BJ (cell line): ENCODE measurements around the gene ISG15. TPM values are rescaled to one million over a fixed set of nuclear protein-coding genes. Genes with fewer than 3 reads are reported as not detected.

ENCODE experiments used
- CTCF ChIA-PET: fragments of 350-600 bp; formaldehyde crosslinking; extraction: SDS; loops from one replicate; lab custom pipeline; 2021; ENCODE audit warnings: antibody characterized with exemption, inconsistent platforms; lab: Yijun Ruan, JAX
- POLR2A ChIA-PET: fragments of 300-600 bp; sonication (Branson Sonifier 250); formaldehyde crosslinking; extraction: SDS; loops from one replicate; lab custom pipeline; 2021; ENCODE audit warnings: antibody characterized with exemption; lab: Charles Lee
- DNase-seq: peaks from one replicate; pipeline ENCODE4 v3.0.0-alpha.2; 2011; ENCODE audit warnings: low read depth
- H3K27me3 ChIP-seq: 2 replicates; pipeline ENCODE4 v1.6.0; 2011; ENCODE audit warnings: low read length; ENCODE audit not compliant: control insufficient read depth, insufficient read depth
- H3K36me3 ChIP-seq: 2 replicates; pipeline ENCODE4 v1.5.1; 2011; ENCODE audit warnings: low read length; ENCODE audit not compliant: control insufficient read depth, insufficient read depth
- H3K4me3 ChIP-seq: 2 replicates; pipeline ENCODE4 v1.5.1; 2011; ENCODE audit warnings: low read depth, mild to moderate bottlenecking, control low read depth, low read length
- CTCF ChIP-seq: IDR thresholded peaks from 2 replicates; pipeline ENCODE4 v1.5.1; 2011; ENCODE audit warnings: low read depth, mild to moderate bottlenecking, control low read depth, inconsistent platforms, low read length, moderate library complexity; ENCODE audit not compliant: insufficient read depth
- polyA plus RNA-seq: library from polyadenylated mRNA; depleted of rRNA; stranded (reverse); fragments of >200 nt; gene quantifications from 2 replicates; pipeline ENCODE4 v1.2.3, GENCODE V29; 2011

The ISG15 gene
- polyA plus RNA-seq, 1 experiment, result 86.8 TPM

- POLR2A ChIA-PET, result no interaction called here
- TF ChIP-seq CTCF, result no peak
- CTCF ChIA-PET, result interaction anchor here (0.6 to 9.5 kb wide), 5 partner anchors 14 to 268 kb away, joined by 3 to 157 read pairs (median 4); no protein-coding TSS in a partner anchor
- Histone ChIP-seq H3K36me3 (no peaks in the 10 kb centered on the region), H3K4me3 (no peak overlapping the region), H3K27me3 (no peaks in the 10 kb centered on the region)
- DNase-seq, result no peak
Measured at GRCh38 chr1:980137-980571, 33.1 kb upstream of the ISG15 start.

- ChIA-PET POLR2A (interaction anchor here (1.2 kb wide), 1 partner anchor 20 kb away, joined by 3 read pairs; no protein-coding TSS in a partner anchor), CTCF (interaction anchor here (1.2 to 9.5 kb wide), 6 partner anchors 14 to 391 kb away, joined by 3 to 157 read pairs (median 6); no protein-coding TSS in a partner anchor)
- H3K4me3 ChIP-seq, result no peak overlapping the region
- no peaks in the 10 kb centered on the region for H3K27me3 ChIP-seq
- no peak for DNase-seq
- TF ChIP-seq CTCF, result no peak
- no peaks in the 10 kb centered on the region for H3K36me3 ChIP-seq
Measured at GRCh38 chr1:980602-981395, 32.5 kb upstream of the ISG15 start.

GRCh38 chr1:981491-981954 is 31.8 kb upstream of the ISG15 start:
- POLR2A ChIA-PET, result interaction anchor here (1.2 kb wide), 1 partner anchor 19 kb away, joined by 3 read pairs; no protein-coding TSS in a partner anchor
- no peak for TF ChIP-seq CTCF
- H3K4me3 ChIP-seq, result no peak overlapping the region
- H3K36me3 ChIP-seq, result no peaks in the 10 kb centered on the region
- no peak for DNase-seq
- no peaks in the 10 kb centered on the region for H3K27me3 ChIP-seq
- CTCF ChIA-PET, result interaction anchor here (0.7 to 9.5 kb wide), 6 partner anchors 21 to 390 kb away, joined by 3 to 157 read pairs (median 6); no protein-coding TSS in a partner anchor

GRCh38 chr1:981955-982558 is 31.2 kb upstream of the ISG15 start, which contains the start of gene PERM1:
PERM1 (minus strand) TSS chr1:982093; CDS start chr1:981029, 1,064 bp downstream.
- H3K27me3 ChIP-seq, result no peaks in the 10 kb centered on the region
- no peak within 1 kb of the TSS for H3K4me3 ChIP-seq
- no peaks in the 10 kb centered on the region for H3K36me3 ChIP-seq
- no peak for TF ChIP-seq CTCF
- ChIA-PET POLR2A (no interaction called here), CTCF (interaction anchor here (0.7 to 9.5 kb wide), 8 partner anchors 12 to 88 kb away, joined by 3 to 157 read pairs (median 22); partner anchors contain the start of gene HES4)
- DNase-seq, result no peak
